Erythroblast (primary cell): Measurements from ENCODE around the gene ZNF22.

Experiments
- GATA1 ChIP-seq: IDR thresholded peaks from 2 replicates; pipeline ENCODE4 v1.6.1; 2011; ENCODE audit warnings: low read depth, mild to moderate bottlenecking, control low read depth, low read length, moderate library complexity
- POLR2A ChIP-seq: IDR thresholded peaks from 2 replicates; pipeline ENCODE4 v1.6.1; 2011; ENCODE audit warnings: mild to moderate bottlenecking, low read length

GRCh38 chr10:44986179-44986578 is 14.5 kb upstream of the ZNF22 start:
- no peak for TF ChIP-seq POLR2A
- no peak for TF ChIP-seq GATA1
